ENCODE measurements around the gene CDH11.
A peak's percentile ranks its signal among the peaks of the same experiment; 100 is the strongest.

The CDH11 gene

DNA sequence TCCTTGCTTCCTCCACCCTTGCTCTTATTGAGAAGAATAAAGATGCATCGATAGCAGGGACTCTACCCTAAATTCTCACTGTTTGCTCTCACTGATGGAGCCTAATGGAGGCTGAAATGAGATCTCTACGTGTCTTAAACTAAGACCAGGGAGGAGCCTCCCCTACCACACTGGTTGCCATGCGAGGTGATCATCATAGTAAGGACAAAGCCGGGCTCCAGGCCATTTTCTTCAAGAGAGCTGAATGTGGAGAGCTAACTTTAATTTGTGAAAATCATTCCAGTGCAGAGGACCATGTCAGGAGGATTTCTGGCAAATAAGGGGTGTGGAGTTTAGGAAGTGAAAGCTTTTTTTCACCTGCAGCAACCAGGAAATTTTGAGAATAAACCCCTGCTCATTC is 5.6 kb downstream of the CDH11 start:
- no peak for DNase-seq

DNA sequence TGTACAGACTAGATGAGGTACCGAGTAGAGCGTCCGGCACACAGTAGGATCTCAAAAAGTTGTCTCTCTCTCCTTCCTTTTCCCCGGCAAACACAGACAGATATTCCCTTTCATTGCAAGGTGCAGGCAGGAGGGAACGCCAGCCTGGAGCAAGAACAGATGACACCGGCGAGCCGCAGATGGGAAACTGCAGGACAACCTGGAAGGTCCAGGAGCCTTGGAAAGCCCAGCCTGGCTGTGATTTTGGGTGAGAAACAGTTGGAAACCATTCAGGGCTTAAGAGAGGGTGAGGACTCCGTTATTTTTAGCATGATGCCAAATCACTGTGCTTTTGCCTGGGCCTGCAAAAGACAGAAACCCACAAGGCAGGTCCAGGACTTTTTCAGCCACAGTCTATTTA is 7.3 kb downstream of the CDH11 start:
- DNase-seq: no peak

DNA sequence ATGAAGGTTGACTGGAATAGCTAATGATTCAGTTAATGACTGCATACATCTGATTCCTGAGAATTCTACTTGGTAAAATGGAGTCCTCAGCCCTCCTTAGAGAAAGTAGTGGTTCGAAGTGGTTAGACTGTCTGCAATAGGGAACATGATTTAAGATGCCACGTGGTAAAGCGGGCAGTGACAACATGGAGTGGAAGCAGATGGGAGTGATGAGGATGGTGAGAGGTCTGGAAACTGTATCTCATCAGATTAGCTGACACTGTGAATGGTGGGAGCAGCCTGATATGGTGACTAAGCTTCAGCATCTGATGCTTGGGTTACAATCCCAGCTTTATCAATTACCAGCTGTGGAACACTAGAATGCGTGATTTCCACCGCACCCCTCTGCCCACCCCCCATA is 8.4 kb downstream of the CDH11 start:
- DNase-seq: no peak

DNA sequence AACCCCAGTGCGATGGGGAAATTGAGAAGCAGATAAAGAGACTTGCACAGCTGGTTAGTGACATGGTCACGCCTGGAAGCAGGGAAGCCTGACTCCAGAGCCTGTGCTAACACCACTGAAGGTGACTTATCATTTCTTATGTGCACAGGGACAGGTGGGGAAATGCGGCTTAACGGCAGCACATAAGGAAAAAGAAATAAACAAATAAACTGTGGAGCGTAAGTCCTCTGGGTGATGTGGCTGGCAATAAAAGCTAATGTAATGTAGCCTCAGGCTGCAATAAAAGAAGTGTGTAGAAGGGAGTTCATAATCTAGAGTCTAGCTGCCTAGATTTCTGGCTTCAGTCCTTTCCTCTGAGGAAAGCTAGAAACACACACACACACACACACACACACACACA is 10.6 kb downstream of the CDH11 start:
- DNase-seq: no peak

DNA sequence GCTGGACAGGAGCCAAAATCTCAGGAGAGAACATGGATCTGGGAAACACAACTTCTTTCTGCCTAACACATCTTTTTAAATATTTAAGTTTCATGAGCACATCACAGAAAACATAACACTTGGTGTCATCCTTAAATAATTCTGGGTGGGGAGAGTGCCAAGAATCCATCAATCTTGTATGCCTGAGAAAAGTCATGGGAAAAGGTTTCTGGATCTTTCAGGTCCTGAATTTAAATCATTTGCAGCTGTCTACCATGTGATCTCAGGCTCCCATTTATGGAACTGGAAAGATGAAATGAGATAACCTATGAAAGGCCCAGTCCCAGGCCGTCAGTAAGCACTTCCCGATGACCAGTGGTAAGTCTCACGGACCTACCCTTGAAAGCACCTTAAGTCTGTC is 15.1 kb downstream of the CDH11 start:
- no peak for DNase-seq

DNA sequence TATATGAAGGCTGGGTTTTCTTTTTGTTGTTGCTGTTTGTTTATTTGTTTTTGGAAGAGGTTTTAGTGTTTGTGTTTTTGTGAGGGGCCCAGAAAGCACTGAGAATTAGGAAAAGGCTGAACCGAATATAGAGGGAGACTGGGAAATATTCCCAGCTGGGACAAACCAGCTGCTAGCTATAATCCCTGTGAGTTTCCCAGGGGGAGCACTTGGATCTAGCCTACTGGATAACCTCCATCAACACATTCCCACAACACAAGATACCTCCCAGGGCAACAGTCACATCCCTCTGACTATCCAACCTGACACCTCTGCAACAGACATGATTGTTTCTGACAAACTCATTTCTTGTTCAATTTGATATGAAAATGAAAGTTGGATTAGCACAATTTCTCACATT is 16.7 kb downstream of the CDH11 start:
- DNase-seq: no peak

DNA sequence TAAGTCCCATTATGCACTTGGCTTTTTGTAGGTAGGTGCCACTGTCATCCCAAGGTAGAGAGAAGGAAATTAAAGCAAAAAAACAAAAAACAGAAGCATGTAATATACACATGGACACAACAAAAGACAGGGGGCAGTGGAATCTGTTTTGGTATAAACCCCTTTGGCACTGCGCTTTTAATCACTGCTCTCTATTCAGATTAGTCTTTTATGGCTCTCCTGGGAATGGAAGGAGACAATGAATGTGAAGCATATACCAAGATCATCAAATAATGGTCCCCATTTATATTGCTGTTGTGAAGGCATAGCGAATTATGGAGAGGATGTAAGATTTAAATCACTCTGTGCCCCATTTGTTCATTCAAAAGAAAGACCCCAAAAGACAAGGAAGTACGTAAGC is 17.4 kb downstream of the CDH11 start:
- DNase-seq: no peak

DNA sequence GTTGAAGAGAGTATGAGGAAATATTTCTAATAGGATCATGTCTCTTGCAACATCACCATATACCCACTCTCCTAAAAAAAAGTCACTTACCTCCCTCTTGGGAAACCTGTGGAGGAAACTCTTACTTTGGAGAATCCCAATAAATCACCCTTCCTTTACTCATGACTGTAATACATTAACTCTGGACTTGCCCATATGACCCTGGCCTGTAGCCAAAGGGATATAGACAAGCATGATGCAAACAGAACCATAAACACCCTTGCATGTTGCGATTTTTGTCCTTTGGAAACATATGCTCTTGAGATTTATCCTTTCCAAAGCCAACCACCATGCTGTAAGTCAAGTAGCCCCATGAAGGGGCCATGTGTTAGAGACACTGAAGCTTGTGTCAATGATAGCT is 19.5 kb downstream of the CDH11 start:
- no peak for DNase-seq

DNA sequence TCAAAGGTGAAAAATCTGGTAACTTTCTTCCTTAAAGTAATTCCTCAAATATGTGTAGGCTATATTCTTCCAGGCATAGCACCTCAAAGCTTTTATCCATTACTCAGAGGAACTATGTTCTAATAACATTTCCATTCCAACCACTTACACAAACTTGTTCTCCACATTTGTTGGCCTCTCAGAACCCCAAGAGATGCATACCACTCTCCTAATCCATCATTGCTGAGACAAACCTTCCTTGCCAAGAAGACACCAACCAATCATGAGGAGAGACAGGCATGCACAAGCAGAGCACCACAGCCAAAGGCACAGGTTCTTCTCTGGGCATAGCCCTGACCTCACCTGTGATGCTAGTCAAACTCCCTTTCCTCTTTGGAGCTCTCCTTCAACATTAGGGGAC is 20.9 kb downstream of the CDH11 start:
- DNase-seq: no peak

DNA sequence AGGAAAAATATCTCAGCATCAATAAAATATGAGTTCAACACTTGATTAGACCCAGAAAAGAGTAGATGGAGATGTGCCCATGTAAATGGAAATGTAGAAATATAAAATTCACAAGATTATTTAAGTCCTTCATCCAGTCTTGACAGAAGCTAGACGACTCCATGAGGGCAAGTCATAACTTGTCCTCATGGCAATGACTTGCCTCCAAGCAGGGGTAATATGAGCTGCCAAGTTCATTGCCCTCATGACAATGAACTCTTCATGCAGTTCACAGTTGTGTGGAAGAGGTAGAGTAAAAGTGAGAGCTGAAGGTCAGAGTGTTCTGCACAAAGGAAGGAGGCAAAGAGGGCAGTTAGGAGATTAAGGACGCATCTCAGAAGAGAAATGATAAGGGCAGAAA is 22.3 kb downstream of the CDH11 start:
- DNase-seq: no peak

DNA sequence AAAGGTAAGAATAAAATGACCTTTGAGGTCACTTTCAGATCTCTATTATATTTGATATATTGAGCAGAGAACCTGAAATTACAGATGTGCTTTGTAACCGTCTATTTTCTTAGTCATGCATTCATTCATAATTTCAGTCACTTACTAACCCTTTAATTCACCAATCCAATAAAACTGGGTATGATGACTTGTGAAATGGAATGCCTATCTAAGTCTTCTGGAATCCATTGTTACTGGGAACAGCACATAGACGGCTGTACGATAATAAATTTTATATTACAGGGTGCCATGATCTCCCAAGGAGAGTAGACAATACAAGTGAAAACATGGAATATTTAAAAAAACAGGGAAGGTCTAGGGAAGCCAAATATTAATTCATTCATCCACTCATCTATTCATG is 22.9 kb downstream of the CDH11 start:
- no peak for DNase-seq

DNA sequence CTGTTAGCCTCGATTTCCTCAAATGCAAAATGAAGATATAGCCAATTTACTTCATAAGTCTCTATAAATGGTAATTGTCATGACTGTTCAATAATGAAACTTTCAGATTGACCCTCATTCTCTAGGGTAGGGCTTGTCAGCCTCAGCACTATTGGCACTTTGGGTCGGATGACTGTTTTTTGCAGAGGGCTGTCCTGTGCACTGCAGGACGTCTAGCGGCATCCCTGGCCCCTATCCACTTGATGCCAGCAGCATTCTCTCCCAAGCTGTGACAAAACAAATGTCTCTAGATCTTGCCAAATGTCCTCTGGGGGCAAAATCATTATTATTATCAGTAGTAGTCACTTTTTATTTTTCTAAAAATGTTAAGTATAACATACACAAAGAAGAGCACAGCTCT is 24.6 kb downstream of the CDH11 start:
- DNase-seq: no peak

DNA sequence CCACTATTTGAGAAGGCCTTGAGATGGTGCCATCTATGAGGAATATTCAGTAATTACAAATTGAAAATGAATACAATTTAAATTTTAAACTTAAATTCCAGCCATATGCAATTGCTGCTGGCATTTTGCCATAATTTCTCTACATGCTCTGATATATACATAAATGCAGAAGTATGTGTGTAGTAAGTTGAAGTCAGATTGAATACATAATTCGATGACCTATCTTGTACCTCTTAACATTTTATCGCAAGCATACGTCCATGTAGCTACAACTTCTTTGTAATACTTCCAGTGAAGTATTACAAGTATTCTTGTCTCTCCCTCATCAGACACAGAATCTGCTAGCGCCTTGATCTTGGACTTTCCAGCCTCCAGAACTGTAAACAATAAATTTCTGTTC is 26.0 kb downstream of the CDH11 start:
- DNase-seq: no peak

DNA sequence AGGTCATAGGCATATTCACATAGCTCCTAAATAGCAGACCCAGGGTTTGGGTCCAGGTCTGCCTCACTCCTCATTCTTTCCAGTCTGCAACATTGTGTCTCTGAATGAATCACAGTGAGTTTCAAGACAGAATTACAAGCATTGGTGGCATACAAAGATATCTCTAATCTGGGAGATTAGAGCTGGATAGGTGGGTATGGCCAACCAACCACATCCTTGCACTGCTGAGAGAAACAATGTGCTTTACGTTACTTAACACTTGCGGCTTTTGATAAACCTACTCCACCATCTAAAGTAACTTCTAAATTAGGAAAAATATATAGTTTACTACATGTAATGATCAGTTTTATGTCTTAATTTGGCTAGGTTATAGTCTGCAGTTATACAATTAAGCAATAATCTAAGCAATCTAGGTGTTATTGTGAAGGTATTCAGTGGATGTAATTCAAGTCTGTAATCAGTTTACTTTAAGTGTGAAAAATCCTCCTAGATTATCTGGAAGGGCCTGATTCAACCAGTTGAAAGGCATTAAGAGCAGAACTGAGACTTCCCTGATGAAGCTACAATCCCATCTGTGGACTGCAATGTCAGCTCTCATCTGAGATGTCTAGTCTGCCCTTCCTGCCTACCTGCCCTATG is 26.7 kb downstream of the CDH11 start:
- DNase-seq: no peak

DNA sequence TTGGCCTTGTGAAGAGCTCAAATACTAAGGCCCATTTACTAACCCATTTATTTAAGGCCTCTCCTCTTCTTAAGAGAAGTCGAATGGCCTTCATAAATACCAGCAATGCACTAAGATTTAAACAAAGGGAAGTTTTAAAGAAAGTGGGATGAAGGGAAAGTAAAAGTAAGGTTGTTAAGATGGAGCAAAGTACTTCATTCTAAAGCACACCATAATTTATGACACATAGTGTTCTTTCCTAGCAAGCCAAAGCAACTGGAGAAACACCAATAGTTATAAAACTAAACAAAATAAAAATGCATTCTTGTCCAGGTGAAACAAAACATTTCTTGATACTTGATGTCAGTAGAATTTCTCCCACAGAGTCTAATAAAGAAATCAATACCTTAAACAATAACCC is 27.9 kb downstream of the CDH11 start:
- no peak for DNase-seq

DNA sequence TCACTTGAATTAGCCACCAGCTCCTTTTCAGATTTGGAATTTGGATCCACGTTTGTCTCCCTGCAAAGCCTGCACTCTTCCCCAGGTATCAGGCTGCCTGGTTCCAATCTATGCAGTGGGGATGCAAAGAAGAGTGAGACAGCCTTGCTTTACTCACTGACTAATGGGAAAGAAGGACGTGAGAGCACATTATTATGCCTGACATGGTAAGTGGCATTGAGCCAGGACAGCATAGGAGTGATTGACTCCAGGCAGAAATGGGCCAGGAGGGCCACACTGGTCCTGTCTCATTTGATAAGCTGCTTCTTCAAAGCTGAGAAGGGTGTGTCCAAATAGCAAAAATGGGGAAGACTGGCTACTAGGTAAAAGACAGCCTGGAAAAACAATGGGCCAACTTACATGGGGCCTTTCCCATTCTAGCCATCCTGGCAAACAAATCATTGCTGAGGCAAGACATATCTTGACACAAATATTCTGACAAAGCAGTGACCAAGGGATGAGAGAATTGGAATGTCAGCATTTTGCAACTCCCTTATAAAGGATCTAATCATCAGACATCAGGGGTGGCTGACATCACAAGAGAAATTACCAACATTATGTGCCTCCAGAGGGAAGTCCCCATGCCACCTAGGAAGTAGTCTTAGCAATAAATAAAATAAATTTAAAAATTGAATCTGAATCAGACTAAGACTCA is 38.6 kb downstream of the CDH11 start:
- DNase-seq: no peak

DNA sequence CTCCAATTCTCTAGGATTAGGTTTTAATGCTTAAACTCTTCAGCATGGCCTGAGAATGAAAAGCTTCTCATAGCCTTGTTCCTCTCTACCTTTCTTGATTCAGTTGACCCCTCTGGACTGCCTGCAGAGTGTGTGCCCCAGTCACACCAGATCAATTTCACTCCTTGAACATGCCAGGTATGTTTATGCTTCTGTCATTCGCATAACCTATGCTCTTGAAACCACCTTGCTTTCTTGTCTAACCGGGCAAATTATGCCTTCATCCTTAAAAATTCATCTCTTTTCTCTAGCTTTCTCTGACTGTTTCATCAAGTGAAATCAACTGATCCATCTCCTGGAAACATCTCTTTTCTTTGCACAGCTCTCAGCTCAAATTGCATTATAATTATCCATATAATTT is 42.3 kb downstream of the CDH11 start:
- no peak for DNase-seq

DNA sequence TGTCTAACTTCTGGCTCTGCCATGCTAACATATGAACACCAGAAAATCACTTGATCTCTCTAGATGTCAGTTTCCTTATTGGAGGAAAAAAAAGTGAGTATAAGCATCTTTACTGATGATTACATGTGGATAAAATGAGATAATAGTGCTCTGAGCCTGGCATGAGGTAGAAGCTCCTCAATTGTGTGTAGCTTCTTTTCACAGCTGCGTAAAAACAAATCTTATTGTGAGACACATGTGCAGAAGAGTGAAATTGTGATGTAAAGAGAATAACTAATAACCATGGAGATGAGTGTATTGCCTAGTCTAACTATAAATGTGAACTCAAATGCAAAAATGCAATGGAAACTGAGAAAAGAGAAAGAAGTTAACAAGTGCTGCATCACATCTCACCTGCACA is 44.7 kb downstream of the CDH11 start:
- no peak for DNase-seq

DNA sequence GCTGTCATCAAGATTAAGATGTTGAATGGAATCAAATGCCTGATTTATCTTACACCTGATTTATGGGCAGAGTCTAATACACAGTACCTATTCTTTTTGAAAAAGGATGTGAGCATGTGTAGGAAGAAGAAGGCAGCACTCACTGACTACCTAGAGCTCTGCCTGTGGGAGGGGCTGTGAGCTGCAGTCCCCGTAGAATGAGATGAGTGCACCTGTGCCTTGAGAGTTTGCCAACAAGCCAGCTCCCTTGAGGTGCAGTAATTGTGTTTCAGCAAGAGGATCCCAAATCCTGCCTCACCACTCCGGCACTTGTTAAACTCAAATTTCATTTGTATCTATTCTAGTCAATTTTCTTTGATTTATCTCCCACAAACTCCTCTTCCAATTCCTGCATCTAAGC is 46.0 kb downstream of the CDH11 start:
- DNase-seq: no peak

DNA sequence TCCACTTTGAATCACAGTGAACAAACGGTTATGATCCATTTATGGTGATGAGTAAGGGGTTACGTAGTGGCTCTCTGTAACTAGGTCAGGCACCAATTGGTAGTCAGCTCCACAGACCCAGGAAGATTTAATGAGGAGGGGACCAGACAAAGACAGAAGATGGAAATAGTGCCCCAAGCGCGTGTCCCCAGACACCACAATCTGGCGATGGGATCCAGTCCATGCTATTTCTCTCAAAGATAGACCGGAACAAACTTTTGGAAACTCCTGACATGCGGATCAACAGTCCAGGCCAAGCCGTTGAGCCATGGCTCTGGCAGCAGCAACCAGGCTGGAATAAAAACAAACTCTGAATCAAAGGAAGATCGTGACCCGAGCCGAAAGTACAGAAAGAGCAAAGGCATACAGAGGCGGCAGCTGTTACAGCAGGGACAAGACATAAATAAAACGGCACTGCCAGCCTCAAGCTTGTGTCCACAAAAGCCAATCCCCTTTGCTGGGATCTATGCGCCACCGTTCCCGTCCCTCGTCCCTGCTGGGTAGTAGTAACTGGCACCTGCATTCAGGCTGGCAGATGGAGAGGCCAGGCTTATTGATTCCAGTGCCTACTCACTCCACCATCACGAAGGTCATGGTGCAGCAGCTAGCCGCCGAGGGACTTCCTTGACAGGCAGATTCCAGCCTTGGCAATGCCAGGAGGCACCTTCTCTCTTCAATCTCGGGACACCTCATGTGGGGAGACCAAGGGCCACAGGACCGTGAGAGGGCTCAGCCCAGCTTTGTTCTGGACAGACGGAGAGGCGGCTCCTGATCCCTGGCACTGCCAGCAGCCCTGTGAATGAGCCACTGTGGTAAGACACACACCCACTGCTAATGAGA is 50.2 kb downstream of the CDH11 start:
- peak; percentile 58 for DNase-seq

DNA sequence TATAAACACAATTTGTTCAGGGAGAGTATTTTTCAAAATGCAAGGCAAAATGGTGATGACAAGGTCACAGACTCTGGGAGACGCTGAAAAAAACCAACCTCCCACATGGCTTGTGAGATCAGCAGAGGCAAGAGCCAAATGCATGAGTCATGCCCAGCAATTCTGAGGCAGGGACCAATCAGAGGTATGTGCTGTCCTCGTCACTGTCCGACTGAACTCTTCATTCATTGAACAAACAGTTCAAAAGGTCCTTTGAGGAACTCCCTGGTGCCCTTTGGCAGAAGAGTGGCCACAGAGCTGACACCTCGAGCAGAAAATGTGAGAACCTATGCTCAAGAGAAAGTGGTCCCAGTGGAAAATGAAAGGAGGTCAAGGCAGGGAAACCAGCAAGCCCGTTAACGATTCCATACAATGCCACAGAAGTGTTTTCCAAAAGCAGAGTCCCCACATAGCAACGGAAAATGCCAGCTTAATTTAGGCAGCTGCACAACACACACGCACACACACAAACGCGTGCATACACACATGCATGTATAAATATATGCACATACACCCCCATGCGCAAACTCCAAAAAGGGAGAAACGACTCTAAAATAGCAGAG is 50.9 kb downstream of the CDH11 start:
- no peak for DNase-seq

DNA sequence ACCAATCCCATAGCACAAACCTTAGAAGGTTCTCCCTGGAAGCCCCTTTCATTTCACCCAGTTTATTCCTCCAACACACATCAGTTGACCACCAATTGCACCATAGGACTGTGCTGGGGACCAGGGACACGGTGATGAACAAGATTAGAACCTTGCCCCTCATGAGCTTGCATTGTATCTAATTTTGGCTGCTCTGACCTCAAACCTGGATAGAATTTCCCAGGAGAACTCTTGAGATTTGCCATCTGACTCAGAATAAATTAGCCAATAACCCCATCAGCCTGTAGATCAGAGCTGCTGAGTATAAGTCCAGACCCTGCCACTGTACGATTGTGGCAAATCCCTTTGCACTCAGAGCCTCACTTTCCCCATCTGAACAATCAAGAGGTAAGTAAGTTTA is 52.1 kb downstream of the CDH11 start:
- no peak for DNase-seq

DNA sequence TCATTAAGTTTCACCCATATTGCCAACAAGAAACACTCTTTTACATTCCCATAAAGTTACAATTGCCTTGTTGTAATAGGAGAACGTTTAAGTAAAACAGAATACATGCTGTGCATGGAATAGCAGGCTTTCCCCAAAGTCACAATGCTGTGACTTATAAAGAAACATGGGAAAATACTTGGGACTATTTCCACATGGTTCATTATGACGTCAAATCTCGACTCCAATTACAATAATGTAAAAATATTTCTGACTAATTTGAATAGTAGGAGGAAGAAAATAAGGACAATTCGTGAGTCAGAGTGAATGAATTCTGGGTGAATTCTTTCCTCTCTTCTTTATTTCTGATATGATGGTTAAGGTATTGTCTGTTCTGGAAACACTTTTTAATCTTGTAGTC is 52.8 kb downstream of the CDH11 start:
- DNase-seq: no peak

Data from activated effector memory CD4-positive, alpha-beta T cell treated with anti-CD3 and anti-CD28 coated beads, Interleukin-2, amount 50 U/mL, for 16 hours (primary cell).